GM19043 (cell line): ENCODE data around the gene TOLLIP.

Experiments
- ATAC-seq: cut with Tn5 transposase; IDR thresholded peaks from one replicate; pipeline ENCODE4 v1.9.1; 2021; ENCODE audit warnings: low read depth; ENCODE audit not compliant: unreplicated experiment

The TOLLIP gene

DNA sequence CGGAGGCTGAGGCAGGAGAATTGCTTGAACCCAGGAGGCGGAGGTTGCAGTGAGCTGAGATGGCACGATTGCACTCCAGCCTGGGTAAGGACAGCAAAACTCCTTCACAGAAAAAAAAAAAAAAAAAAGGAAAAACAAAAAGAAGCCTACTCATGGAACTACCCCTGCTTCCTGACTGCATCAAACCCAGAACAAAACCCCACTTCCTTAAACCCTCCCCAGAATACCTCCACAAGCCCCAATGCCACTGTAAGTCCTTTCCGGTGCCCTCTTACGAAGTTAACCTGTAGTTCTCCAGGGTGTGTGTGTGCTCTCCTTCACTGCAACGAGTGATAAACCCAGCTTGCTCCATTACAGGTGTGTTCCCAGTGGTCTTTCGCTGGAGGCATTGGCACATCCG lies 8.6 kb upstream of the TOLLIP start:
- ATAC-seq: no peak

DNA sequence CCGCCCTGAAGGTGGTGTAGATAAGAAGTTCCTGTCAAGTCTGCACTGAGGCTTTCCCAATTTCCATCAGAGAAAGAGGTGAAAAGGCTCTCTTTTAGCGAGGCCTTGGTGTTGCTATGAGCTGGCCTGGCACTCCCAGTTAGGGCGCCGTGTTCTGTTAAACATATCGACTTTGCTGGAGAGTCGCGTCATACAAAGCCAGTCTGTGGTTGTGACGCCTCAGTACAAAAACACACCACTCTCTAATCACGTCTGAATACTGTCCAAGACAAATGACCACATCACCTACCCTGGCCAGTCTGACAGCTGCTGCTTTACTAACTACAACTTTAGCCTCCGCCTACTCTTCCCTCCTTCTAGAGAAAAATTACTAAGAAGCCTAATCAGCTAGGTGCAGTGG lies 8.0 kb upstream of the TOLLIP start:
- no peak for ATAC-seq

DNA sequence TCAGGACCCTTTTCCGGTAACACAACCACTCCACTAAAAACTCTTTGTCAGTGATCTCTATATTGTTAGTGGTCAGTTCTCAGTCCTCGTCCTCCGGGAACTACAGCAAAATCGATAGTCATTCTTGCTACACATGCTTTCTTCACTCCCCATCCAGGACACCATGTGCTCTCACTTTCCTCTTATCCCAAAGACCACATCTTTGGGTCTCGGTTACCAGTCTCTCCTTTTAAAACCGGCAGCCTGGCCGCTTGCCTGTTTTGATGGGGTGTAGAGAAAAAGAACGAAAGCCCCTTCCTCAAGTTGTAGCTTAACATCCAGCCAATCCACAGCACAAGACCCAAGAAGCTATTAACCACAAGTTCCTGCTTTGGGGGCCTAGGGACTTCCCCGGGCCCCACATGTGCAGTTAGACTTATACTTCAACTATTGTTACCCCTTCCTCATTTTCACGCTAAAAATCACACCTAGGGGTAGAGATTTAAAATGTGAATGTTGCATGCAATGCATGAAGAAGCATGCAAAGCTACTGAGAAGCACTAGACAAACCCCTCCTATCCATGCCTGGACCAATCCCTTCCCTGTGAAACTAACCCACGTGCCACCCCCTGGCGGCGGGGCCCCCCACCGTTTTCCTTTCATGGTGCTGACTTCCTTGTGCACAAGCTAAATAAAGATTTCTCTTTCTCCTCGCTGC lies 1.5 kb upstream of the TOLLIP start:
- no peak for ATAC-seq

DNA sequence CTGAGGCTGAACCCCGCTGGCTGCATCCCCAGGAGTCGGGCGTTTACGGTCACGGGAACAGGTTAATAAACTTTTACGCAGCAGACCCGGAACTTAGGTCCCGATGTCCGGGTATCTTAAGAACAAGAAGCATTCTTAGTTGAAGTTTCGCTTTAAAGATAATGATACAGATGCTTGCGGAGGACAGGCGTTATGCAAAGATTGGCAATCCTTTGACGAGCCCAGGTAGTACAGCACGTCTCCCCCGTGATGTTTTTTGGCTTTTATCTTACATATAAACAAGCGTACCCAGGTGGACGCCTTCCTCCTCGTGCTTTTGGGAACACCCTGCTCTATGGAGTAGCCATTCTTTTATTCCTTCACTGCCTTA lies 871 bp upstream of the TOLLIP start:
- no peak for ATAC-seq

DNA sequence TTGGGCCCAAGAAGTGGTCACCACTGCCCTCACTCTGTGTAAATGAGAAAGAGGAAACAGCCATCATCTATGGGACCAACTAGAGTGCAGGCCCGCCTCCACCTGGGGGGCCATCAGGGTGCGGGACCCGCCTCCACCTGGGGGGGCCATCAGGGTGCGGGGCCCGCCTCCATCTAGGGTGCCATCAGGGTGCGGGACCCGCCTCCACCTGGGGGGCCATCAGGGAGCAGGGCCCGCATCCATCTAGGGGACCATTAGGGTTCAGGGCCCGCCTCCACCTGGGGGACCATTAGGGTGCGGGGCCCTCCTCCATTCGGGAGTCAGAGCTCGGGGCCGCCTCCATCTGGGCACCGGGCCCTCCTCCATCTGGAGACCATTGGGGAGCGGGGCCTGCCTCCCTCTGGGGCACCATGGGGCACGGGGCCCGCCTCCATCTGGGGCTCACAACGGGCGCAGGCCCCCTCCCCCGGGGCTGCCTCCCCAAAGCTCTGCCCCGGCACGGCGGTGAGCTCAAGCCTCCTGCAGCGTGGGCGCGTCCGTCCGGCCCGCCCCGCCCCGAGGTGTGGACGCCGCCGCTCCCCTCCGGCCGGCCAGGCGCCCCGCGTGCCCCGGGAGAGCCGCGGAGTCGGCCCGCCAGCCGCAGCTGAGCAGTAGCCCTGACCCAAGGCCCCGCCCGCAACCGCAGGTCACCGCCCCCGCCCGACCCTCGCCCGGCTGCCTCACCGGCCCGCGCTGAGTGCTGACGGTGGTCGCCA lies 512 bp downstream of the TOLLIP start:
- ATAC-seq: peak; percentile 19

DNA sequence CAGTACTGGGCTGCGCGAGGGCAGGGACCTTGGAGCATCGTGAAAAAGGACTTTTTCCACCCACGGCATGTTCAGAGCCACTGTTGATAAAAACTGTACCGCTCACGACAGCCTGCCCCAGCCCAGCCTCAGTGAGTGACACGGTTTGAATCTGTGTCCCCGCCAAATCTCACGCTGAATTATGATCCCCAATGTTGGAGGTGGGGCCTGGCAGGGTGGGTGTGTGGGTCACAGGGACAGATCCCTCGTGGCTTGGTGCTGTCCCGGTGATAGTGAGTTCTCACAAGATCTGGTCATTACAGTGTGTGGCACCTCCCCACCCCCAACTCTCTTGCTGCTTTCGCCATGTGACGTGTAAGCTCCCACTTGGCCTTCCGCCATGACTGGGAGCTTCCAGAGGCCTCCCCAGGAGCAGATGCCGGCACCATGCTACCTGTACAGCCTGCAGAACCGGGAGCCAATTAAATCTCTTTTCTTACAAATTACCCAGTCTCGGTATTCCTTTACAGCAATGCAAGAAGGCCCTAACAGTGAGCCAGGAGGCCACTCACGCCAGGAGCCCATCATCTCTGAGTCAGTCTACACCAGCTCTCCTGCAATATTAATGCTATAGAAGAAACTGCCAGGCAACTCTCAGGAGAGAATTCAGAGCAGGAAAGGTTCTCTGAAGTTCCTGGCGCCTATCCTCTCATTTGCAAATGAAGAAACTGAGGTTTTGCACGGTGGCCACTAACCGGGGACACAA lies 1.3 kb downstream of the TOLLIP start:
- ATAC-seq: no peak

DNA sequence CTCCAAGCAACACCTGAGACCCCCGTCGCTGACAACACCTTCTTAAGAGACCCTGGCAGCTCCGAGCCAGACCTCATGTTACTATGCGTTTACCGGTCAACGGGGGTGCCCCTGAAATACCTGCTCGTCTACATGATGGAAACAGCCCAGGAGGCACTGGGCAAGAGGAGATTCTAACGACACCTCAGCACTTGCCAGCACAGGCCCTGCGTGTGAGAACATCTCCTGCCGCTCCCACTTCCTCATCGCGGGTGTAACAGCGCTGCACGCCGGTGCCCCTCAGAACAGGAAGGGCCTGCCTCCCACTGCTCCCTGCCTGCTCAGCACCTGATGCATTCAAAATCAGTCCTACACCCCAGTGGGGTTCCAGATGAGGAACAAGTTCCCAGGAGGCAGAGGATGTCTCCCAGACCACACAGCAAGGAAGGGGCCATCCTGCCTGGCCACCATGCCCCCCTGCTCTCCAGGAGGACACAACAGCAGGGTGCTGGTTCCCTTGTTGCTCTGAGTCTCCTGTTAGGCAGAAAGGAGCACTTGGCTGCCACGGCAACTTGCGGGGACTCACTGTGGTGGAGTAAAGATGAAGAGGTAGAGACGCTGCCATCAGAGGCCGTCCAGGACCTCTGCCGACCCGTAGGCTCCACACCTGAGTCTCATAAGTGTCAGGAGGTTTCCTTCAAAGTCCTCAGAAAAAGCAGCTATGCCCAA lies 2.1 kb downstream of the TOLLIP start:
- ATAC-seq: no peak

DNA sequence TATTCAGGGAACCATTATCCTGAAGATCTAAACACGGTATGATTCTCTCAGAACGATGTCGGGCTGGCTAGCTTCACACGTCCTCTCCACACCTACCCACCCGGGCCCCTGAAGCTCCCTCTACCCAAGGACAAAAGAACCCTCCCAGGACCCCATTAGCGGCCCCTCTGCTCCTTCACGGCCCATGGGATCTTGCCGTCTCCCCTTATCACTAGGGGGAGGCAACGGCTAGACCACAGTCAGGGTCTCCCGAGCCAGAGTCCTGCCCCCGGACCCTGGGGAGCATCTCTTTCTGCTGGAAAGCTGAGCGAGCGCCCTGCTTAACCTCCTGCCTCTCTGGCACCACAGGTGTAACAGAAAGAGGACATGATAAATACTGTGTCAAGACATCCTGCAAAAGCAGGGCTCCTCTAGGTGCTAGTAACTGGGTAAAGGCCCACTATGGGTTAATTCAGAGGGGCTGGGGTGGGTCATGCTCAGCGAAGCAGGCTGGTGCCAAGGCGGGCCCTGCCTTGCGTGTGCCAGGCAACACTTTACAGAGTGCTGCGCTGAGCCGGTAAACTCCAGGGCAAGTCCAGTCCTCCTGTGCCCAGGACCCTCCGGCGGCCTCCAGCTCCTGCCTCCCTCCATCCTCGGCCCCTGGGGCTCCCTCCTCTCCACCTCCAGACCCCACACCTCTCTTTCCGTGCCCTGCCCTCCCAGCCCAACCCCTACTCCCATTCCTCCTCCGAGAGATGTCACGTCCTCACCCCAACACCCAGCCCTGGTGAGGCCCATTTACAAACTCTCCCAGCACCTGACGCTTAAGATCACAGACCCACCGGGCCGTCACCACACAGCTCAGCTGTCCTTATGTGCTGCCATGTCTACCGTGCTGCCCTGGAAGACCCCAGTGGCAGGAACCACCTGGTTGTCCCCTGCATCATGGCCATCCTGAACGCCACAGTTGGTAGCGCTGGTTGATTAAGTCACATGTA lies 3.0 kb downstream of the TOLLIP start:
- ATAC-seq: no peak

DNA sequence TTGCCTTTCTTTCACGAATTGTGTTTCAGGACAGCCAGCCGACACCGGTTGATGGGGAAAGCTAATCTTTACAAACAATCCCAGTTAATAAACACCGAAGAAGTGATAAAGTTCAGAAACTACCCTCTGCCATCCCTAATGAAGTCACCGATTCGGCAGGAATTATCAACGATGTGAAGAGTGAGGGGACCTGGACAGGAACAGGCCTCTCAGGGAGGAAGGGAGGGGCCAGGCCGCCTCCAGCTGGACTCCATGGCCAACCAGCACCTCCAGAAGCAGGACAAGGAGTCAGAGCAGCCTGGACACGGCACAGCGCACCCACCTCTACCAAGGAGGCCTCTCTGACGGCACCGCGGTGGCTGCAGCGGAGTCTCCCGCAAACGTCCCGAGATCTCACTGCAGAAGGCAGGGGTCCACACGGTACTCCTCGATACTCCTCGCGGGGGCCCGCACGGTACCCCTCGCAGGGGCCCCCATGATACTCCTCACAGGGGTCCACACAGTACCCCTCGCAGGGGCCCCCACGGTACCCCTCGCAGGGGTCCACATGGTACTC lies 3.9 kb downstream of the TOLLIP start:
- ATAC-seq: no peak

DNA sequence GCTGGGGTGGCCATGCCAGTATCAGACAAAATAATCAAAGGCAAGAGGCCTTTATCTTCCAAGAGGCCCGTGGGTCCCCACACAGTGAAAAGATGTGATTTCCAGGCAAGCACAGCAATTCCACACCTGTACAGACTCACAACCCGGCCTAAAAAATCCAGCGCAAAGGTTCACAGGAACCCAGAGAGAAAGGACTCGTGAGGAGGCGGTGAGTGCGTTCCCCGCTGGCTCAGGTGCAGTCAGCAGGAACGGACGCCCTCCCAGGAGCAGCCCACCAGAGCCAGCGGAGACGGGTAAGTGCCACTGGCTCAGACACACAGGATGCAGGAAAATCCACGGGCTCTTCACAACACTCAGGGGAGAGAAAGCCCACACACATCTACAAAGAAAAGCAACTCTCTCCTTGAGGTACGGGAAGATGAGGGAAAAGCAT lies 4.4 kb downstream of the TOLLIP start:
- ATAC-seq: no peak

DNA sequence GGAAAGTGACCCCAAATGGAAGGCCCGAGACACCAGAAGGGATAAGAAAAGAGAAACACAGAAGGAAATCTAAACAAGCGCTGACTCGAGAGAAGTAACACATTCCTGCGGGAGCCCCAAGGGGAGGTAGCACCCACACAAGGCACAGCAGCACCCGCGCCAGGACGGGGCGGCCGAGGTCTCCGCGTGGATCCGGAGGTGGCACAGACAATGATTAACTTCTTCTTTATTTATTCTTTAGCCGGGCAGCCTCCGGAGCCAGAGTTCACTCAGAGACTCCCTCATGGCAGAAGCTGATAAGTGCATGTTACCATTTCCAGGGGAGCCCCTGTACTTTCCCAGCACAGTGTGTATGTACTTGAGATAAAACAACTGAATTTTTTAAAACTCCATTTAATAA lies 5.1 kb downstream of the TOLLIP start:
- no peak for ATAC-seq

DNA sequence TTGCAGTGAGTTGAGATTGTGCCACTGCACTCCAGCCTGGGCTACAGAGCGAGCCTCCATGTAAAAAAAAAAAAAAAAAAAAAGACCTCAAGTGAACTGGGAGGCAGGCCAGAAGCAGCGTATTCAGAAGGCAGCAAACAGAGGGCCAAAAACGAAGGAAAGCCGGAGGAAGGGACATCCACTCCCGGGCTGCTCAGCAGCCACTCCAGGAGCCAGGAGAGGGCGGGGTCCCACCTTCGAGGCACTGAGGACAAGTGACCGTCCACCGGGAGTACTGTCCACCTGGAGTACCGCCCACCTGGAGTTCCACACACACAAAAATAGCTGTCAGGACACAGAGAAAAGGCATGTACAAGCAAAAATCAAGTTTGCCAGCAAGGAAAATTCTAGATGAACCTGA lies 5.5 kb downstream of the TOLLIP start:
- ATAC-seq: no peak

DNA sequence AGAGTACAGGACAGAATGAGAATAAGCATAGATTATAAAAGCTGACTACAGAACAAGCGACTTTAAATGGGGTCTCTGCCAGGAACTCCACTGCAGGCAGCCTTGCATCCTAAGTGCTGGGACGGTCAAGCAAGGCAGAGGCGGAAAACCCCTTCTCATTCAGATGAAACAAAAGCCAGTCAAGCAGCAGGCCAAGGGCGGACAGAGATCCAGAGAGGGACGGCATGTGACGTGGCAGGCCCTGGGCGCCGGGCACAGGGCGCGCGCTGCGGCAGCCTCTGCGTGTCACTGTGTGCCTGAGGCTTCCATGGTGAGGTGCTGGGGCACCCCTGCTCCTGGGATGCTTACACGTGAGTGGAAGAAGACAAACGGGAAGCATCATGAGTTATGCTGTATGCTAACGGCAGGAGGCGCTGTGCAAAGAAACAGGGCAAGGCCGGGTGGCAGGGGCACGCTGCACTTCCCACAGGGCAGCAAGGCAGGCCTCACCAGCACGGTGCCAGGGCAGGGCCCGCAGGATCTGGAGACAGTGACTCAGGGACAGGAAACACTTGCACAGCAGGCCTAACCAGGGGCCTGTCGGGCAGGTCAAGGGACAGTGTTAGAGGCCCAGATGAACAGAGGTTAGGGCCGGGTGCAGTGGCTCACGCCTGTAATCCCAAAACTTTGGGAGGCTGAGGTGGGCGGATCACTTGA lies 6.2 kb downstream of the TOLLIP start:
- no peak for ATAC-seq

DNA sequence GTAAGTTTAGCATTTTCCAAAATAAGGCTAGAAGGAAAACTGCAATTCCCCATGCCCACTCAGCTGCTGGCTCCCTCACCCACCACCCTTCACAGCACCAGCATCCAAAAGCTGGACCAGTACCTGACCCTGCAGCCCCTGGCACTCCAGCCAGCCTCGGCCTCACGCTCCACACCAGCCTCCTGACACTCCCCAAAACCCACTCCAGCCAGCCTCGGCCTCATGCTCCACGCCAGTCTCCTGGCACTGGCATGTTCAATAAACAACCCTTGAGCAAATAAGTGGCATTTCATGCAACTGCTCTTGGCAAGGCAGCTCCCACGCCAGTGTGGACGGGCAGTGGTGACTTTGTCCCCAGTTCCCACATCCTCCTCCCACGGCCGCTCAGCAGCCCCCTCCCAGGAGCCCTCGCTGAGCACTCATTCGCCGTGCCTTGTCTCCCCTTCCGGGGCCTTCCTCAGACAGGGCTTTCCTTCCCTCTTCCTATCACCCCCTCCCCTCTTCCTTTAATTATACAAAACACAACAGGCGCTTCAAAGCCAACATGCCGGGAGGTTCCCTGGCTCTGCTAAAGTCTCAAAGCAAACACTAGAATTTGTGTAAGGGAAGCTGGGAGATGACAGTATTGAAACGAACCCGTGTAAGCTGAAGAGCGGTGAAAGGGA lies 6.8 kb downstream of the TOLLIP start:
- ATAC-seq: no peak

DNA sequence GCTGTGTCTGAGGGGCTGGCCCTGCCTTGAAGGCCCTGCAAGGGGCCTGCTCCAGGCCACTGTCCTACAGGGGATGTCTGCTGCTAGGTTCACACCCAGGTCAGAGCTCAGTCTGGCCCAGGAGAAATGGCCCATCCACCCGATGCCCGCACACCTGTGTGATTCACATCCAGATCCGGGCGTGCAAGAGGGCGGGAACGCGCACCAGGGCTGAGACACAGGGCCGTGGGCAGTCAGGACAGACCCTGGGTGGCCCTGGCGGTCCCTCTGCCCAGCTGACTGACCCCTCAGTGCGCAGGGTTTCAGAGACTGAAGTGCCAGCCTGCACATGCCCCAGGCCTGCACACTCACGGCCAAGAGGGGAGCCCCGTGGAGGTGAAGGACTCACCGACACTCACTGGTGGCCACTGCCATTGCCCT lies 7.4 kb downstream of the TOLLIP start:
- no peak for ATAC-seq

DNA sequence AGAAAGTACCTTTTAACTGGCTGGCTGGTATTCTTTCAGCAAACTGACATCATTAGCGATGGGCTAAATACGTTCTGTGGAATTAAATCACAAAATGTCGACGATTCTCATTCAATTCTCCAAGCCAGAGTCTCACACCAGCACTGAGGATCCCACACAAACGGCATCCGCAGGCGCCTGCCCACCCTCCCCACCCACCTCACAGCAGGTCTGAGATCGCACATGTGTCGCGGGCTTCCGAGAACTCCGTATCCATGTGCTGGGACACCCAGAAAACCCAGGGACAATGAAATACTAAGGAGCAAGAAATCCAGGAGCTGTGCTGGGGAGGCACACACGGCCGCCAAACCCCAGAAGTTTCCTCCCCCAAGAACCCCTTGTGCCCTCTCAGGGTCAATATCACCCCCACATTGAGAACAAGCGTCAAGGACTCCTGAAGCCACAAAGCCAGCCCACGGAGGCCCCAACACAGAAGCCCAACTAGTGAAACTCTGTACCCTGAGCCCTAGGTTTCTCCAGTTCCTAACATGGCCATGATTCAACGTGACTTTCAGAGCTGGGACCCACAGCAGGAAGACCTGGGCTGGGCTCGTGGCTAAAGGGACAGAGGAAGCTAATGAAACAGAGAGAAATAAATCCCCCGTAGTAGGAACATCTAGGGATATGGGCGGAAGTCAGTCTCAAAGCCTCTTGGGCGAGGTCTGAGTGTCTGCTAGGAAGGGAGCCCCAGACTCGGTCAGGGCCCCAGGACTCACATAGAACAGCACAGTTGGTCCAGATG lies 8.0 kb downstream of the TOLLIP start:
- ATAC-seq: no peak

DNA sequence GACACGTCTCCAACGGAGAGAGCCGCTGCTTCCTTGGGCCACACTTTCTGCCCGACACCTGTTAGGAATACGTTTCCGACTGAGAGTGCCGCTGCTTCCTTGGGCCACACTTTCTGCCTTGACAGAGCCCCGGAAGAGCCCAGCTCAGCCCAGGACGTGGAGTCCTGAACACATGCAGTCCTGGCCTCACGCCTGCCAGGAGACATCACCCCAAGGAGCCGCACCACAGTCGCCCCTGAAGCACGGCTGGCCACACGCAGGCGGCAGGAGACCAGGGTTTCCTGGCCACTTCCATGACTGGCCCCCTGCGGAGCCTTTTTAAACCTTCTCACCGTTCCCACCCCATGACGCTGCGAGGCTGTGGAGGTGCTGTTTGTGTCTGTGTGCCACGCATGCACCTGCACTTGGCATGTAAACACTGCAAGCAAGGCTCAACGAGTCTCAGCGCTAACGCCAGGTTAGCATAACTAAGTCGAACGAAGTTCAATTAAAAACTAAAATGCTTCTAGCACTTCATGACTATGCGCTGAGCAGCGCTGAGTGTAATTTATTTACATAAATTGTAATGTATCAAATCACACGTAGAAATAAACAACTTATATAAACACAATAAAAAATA lies 8.8 kb downstream of the TOLLIP start:
- ATAC-seq: no peak
